Limb (tissue), 2 donors: ENCODE measurements around the gene WSCD1.

Experiments used
- DNase-seq, 2 donors: peaks; one replicate each; pipeline ENCODE4 v3.0.0-alpha.2; 2016; ENCODE audit errors: extremely low spot score in 2 of 2

The WSCD1 gene

GRCh38 chr17:6104956-6105648, 34.9 kb downstream of the WSCD1 start:
- DNase-seq, result no peak

DNA sequence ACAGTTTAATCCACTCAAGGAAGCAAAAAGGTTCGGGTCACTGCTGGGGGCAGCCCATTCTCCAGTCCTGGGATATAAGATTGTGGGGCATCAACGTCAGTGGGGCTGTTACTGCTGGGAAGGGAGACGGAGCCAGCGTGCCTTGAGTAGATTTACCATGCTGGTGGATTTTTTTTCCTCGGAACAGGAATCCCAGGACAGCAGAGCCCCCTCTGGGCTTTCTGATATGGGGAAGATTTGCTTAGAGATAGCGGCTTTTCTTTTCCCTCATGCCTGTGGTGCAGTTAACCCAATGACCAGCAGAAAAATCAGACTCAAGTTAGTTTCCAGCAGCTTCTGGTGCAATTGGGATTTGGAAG, 35.4 kb downstream of the WSCD1 start:
- no peak for DNase-seq

DNA sequence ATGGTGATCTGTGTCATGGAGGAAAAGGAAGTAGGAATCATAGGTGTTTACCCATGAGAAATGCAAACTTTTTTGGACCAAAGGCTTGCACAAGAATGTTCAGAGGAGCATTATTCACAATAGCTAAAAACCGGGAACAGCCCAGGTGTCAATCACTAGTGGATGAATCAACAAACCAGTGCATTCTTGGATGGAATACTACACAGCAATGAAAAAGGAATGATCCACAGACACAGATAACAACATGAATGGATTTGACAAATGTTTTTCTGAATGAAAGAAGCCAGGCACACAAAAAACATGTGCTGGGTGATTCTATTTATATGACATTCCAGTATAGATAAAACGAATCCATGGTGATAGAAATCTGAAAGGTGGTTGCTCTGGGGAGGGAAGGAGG, 36.0 kb downstream of the WSCD1 start:
- DNase-seq, result no peak

DNA sequence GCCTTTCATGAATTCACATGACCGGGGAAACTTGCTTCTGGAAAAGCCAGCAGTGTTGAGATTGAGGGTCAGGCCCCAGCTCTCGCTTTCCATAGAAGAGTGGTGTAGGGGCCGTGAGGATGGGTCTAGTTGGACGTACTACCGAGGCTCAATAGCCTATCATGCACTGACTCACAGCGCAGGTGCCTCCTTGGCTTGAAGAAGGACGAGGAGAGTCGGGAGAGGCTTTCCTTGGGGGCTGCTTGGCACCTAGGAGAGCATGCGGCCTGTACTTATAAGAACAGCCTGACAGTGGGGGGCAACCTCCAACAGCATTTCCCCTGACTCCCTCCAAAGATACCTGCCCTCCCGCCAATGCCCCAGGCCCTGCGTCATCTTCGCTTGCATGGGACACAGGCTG, 37.6 kb downstream of the WSCD1 start:
- DNase-seq, result no peak

DNA sequence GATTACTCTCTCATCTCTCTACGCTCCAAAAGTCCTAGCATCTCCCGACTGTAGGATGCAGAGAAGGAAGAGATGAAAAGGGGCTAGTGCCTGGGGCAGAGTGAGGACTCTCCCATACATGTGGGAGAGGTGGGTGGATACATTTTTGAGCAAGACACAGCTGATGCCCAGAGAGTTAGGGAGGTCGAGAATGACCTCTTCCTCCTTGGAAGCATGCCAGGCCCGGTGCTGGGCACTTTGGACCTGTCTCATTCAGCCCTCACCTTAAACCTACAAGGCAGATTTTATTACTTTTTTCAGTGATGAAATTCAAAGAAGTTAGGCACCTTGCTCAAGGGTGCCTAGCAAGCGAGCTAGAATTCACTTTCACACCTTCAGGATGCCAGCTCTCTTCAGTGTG, 38.2 kb downstream of the WSCD1 start:
- no peak for DNase-seq

- no peak for DNase-seq
Measured at GRCh38 chr17:6108987-6109386, 38.8 kb downstream of the WSCD1 start.

DNA sequence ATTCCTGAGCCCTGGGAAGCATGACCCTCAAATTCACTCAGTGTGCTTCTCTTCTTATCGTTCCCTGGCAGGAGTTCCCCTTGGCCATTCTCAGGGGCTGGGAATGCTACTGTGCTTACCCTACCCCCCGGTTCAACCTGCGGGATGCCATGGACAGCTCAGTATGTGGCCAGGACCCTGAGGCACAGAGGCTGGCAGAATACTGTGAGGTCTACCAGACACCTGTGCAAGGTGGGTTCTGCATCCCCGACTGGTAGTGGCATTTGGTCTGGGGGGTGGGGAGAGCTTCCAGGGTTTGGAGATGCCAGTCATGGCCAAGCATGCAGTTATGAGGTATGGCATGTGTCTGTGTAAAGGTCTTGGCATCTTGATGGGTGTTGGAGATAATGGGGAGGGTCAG, 39.4 kb downstream of the WSCD1 start:
- DNase-seq, result no peak

DNA sequence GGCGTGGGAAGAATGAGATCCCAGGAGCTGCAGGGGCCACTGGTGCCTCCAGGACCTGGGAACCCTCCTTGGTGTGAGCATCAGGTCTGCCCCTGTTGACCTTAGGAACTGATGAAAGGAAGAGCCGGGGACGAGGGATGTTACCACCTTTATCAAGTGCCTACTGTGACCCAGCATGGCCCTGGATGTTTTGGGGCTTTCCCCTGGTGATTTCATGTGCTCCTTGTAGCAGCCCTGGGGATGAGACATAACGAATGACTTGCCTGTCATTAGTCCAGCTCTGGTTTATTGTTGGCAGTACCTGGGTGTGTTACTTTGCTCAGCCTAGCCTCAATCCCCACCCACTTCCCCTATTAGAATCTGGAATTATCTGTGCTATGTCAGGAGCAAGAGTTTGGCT, 39.9 kb downstream of the WSCD1 start:
- DNase-seq, result no peak

DNA sequence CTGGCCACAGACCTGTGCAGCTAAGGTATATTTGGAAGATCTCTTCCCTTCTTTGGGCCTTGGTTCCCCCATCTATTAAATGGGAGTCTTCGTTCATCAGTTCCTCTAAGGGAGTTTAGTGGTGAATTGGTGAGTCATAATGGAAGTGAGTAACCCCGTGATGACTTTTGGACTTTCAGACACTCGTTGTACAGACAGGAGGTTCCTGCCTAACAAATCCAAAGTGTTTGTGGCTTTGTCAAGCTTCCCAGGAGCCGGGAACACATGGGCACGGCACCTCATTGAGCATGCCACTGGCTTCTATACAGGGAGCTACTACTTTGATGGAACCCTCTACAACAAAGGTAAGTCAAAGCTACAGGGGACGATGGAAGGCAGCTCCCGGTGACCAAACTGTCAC, 40.4 kb downstream of the WSCD1 start:
- DNase-seq, result no peak

DNA sequence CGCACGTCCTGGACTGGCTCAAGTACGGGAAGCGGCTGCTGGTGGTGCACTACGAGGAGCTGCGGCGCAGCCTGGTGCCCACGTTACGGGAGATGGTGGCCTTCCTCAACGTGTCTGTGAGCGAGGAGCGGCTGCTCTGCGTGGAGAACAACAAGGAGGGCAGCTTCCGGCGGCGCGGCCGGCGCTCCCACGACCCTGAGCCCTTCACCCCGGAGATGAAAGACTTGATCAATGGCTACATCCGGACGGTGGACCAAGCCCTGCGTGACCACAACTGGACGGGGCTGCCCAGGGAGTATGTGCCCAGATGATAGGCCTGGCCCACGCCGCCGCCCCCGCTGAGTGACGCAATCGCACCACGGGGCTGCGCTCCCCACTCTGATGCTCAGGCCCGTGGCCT, 50.2 kb downstream of the WSCD1 start:
- no peak for DNase-seq

- no peak for DNase-seq
Measured at GRCh38 chr17:6124856-6125255, 54.7 kb downstream of the WSCD1 start.

GRCh38 chr17:6126768-6127167, 56.6 kb downstream of the WSCD1 start:
- no peak for DNase-seq

DNA sequence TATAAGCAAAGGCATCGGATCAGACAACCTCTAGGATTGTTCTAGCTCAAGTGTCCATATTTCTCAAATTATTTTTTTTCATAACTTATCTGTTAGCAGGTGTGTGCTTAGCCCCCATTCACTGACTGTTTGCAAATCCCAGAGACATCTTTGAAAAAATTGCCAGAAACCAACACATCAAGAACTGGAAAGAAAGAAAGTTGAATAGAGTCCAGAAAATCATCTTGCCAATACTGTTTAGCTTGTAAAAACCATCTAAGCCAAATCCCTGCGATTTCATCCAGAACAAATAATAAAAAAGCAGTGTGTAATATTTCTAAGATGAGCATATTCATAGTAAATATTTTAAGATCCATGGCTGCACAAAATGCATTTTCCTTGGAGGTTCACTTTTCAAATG, 64.5 kb downstream of the WSCD1 start:
- DNase-seq, result no peak

DNA sequence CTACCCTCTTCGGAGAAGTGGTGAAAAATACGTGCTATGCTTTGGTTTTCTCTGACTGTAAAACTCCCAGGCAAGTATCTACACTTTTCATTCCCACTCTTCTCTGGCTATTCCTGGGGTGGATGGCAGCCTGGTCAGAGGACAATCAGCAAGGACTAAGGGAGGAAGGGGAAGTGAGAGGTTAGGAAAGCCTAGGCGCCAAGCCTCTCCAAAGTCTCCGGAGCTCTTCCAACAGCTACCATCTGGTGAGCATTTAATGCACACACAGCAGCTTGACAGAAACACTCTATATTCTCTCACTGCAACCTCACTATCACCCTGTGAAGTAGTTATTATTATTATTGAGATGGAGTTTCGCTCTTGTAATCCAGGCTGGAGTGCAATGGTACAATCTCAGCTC, 65.1 kb downstream of the WSCD1 start:
- no peak for DNase-seq

- DNase-seq, result no peak
Measured at GRCh38 chr17:6135996-6136395, 65.8 kb downstream of the WSCD1 start.

GRCh38 chr17:6137716-6138502, 67.7 kb downstream of the WSCD1 start:
- no peak for DNase-seq

GRCh38 chr17:6138761-6139446, 68.7 kb downstream of the WSCD1 start:
- DNase-seq, result no peak

- DNase-seq, result no peak
Measured at GRCh38 chr17:6139447-6139832, 69.3 kb downstream of the WSCD1 start.

DNA sequence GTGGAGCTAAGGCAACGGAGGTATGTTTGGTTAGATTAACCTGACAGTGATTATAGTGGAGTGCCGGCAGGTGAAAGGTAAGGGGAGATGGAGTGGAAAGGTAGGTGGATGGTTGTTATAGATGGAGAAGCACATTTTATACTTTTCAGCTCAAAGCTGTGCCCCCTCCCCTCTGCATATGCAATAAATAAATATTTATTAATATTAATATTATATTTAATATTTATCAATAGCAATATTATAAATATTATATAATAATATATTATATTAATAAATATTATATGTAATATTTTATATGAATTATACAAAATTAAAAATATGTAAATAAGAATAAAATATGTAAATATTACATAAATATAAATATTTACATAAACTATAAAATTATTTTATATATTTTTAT, 70.0 kb downstream of the WSCD1 start:
- DNase-seq, result no peak

DNA sequence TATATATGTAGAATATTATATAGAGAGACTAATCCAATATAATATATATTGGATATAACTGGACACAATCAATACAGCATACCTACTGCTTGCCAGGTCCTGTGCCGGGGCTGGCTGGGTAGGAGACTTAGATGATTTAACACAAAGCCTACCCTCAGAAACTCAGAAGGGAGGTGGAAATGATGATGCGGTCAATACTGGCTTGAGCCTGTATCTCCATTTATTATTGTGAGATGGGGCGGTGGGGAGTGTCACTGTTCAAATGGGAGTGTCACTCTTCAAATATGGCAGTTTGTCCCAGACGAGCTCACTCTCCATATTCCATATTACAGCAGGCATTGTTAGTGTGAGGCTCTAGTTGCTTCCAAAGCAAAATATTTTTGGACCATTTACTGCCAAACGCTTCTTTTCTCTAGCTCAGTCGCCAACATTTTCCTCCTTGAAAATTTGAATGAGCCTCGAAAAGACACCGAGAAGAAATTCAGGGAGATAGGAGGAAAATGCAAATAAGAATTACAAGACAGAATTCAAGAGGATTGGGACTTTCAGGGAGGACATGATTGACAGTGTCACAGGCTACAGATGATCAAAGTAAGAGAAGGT, 70.7 kb downstream of the WSCD1 start:
- DNase-seq, result no peak

GRCh38 chr17:6142701-6143100, 72.5 kb downstream of the WSCD1 start:
- no peak for DNase-seq

DNA sequence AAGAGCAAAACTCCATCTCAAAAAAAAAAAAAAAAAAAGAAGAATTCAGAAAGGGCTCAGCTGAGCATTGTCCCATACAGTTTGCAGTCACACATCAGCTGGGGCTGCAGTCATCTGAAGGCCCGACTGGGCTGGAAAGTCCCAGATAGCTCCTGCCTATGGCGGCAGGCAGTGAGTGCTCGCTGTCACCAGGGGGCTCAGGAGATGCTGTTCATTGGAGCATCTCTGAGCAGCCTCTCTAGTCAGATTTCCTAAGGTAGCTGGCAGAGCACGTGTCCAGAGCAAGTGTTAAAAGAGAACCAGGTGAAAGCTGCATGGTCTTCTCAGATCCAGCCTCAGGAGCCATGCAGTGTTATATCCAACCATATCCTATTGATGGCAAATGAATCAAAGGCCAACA, 75.8 kb downstream of the WSCD1 start:
- DNase-seq, result no peak
